HG02759 (cell line): ENCODE results near the gene CDH12.
"Not testable (repeated sequence)": the region's sequence is repeated elsewhere in the genome, so short reads cannot be mapped to it uniquely, and the experiment has no call there.

ENCODE experiments used
- ATAC-seq: cut with Tn5 transposase; IDR thresholded peaks from one replicate; pipeline ENCODE4 v1.9.1; 2021; ENCODE audit warnings: mild to moderate bottlenecking, moderate library complexity; ENCODE audit not compliant: unreplicated experiment

CDH12 gene

GRCh38 chr5:22316294-22316693 is 536.9 kb downstream of the CDH12 start:
- ATAC-seq, result no peak

- ATAC-seq, result not testable (repeated sequence)
These were observed 538.1 kb downstream of the CDH12 start for GRCh38 chr5:22315052-22315451.

- no peak for ATAC-seq
These were observed 538.6 kb downstream of the CDH12 start for GRCh38 chr5:22314548-22314947.

GRCh38 chr5:22306011-22306410 is 547.1 kb downstream of the CDH12 start:
- ATAC-seq, result no peak

GRCh38 chr5:22295832-22296231 is 557.3 kb downstream of the CDH12 start:
- no peak for ATAC-seq

- no peak for ATAC-seq
These were observed 560.0 kb downstream of the CDH12 start for GRCh38 chr5:22293147-22293546.

- ATAC-seq, result no peak
These were observed 575.0 kb downstream of the CDH12 start for GRCh38 chr5:22278164-22278563.

GRCh38 chr5:22277006-22277405 is 576.1 kb downstream of the CDH12 start:
- no peak for ATAC-seq

GRCh38 chr5:22265855-22266254 is 587.3 kb downstream of the CDH12 start:
- ATAC-seq, result not testable (repeated sequence)

GRCh38 chr5:22258139-22258538 is 595.0 kb downstream of the CDH12 start:
- ATAC-seq, result no peak

- no peak for ATAC-seq
These were observed 602.6 kb downstream of the CDH12 start for GRCh38 chr5:22250528-22250927.

- no peak for ATAC-seq
These were observed 603.9 kb downstream of the CDH12 start for GRCh38 chr5:22249209-22249729.

GRCh38 chr5:22245770-22246169 is 607.4 kb downstream of the CDH12 start:
- ATAC-seq, result no peak

- no peak for ATAC-seq
These were observed 610.6 kb downstream of the CDH12 start for GRCh38 chr5:22242532-22242931.

- ATAC-seq, result no peak
These were observed 615.1 kb downstream of the CDH12 start for GRCh38 chr5:22238047-22238446.

GRCh38 chr5:22226423-22226822 is 626.7 kb downstream of the CDH12 start:
- no peak for ATAC-seq

GRCh38 chr5:22223079-22223478 is 630.1 kb downstream of the CDH12 start:
- ATAC-seq, result no peak

- peak; percentile 59 for ATAC-seq
These were observed 639.2 kb downstream of the CDH12 start for GRCh38 chr5:22213703-22214495.

GRCh38 chr5:22212254-22212991 is 640.7 kb downstream of the CDH12 start:
- ATAC-seq, result not testable (repeated sequence)

- not testable (repeated sequence) for ATAC-seq
These were observed 644.7 kb downstream of the CDH12 start for GRCh38 chr5:22208463-22208862.

GRCh38 chr5:22188651-22189050 is 664.5 kb downstream of the CDH12 start:
- ATAC-seq, result not testable (repeated sequence)
